Measurements from ENCODE around the gene LEKR1.
"Not testable (repeated sequence)": the region's sequence is repeated elsewhere in the genome, so short reads cannot be mapped to it uniquely, and the experiment has no call there.

The LEKR1 gene

DNA sequence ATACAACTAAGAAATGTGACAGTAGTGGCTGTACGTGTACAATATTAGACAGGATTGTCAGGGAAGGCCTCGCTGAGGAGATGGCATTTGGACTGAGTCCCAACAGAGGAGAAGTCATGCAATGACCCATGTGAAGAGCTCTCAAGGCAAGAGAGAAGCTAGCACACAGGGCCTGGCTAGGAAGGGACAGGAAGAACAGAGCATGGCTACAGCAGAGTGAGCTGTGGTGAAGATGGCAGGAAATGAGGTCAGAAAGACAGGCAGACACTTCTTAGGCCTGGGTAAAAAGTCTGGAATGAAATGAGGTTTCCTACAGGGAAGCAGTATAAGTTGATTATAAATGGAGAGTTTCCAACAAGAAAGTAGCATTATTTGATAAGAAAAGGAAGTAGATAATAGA is 33.2 kb upstream of the LEKR1 start:
- no peaks in the 10 kb centered on the region for H3K4me1 ChIP-seq (ENCODE audit: control insufficient read depth in 1 of 2, insufficient read depth in 2 of 2, low read length in 2 of 2)
- no peaks in the 10 kb centered on the region for H3K9me3 ChIP-seq (ENCODE audit: control insufficient read depth in 1 of 2, low read length in 2 of 2)
- H3K27ac ChIP-seq (ENCODE audit: low read length), result no peak overlapping the region
- H3K27me3 ChIP-seq (ENCODE audit: low read depth, low read length), result no peaks in the 10 kb centered on the region
- H3K4me3 ChIP-seq (ENCODE audit: low read depth in 1 of 2, low read length in 2 of 2), result no peak overlapping the region
- H3K36me3 ChIP-seq (ENCODE audit: control insufficient read depth in 1 of 2, insufficient read depth in 2 of 2, low read length in 2 of 2), result no peaks in the 10 kb centered on the region

DNA sequence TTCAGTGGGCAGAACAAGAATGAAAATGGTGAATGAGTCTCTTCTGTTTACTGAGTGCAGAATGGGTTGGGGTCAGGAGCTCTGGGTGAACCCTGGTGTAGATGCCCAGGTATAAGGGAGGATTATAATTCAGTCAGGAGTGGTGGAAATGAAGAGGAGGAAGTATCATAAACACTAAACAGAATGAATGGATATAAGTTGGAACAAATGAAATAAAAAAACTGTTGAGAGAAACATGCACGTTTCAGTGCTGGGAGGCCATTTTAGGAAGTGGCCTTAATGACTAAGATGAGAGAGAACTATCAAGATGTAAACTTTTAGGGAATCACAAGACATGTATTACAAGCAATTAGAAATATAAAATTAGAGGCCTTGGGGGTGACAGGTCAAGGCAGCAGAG is 32.8 kb upstream of the LEKR1 start:
- Histone ChIP-seq H3K27ac (ENCODE audit: low read length) (no peak overlapping the region), H3K27me3 (ENCODE audit: low read depth, low read length) (no peaks in the 10 kb centered on the region), H3K9me3 (ENCODE audit: control insufficient read depth in 1 of 2, low read length in 2 of 2) (no peaks in the 10 kb centered on the region), H3K4me1 (ENCODE audit: control insufficient read depth in 1 of 2, insufficient read depth in 2 of 2, low read length in 2 of 2) (no peaks in the 10 kb centered on the region), H3K36me3 (ENCODE audit: control insufficient read depth in 1 of 2, insufficient read depth in 2 of 2, low read length in 2 of 2) (no peaks in the 10 kb centered on the region), H3K4me3 (ENCODE audit: low read depth in 1 of 2, low read length in 2 of 2) (no peak overlapping the region)

DNA sequence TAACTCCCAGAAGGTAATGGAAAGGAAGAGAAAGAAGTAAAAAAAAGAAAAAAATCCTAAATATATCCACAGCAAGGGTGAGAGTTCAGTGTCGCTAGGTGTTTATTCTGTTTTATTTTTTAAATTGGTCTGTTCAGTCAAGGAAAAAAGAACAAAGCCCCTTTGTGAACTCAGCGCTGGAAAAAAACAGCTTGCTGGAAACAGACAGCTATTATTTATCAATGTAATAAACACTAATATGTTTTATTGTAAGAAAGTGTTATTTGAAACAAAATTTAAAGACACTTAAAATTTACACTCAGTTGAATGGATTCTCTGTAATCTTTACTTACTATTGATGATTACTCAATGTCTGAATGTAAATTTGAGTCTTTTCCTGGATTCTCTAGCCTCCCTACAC is 32.3 kb upstream of the LEKR1 start:
- Histone ChIP-seq H3K9me3 (ENCODE audit: control insufficient read depth in 1 of 2, low read length in 2 of 2) (no peaks in the 10 kb centered on the region), H3K27me3 (ENCODE audit: low read depth, low read length) (no peaks in the 10 kb centered on the region), H3K36me3 (ENCODE audit: control insufficient read depth in 1 of 2, insufficient read depth in 2 of 2, low read length in 2 of 2) (no peaks in the 10 kb centered on the region), H3K4me3 (ENCODE audit: low read depth in 1 of 2, low read length in 2 of 2) (no peak overlapping the region), H3K4me1 (ENCODE audit: control insufficient read depth in 1 of 2, insufficient read depth in 2 of 2, low read length in 2 of 2) (no peaks in the 10 kb centered on the region), H3K27ac (ENCODE audit: low read length) (no peak overlapping the region)

DNA sequence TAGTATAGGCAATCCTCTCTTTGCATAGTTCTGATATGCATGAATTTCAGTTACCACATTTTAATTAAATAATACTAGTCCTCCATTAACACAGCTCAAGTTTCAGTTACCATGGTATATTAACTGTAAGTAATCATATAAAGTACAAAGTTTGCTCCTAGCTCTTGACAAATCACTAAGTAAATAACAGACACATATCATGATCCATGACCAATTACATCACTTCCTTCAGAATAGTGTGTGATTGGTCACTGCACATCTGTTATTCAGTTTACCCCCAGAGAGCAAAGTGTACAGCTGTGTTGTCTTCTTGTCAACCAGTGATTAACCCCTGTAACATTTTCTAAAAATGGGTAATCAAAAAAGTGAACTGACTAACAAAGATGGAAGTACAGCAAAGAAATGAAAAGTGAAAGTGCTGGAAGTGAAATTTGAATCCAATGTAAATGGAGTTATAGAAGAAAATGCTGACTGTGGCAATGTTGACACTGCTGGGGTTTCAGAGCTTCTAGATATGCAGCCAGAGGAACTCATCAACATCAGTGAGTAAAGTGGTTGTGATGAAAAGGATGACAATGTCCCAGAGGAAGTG is 30.2 kb upstream of the LEKR1 start:
- H3K9me3 ChIP-seq (ENCODE audit: control insufficient read depth in 1 of 2, low read length in 2 of 2), result no peaks in the 10 kb centered on the region
- no peak overlapping the region for H3K4me3 ChIP-seq (ENCODE audit: low read depth in 1 of 2, low read length in 2 of 2)
- H3K27ac ChIP-seq (ENCODE audit: low read length), result no peak overlapping the region
- no peaks in the 10 kb centered on the region for H3K27me3 ChIP-seq (ENCODE audit: low read depth, low read length)
- no peaks in the 10 kb centered on the region for H3K4me1 ChIP-seq (ENCODE audit: control insufficient read depth in 1 of 2, insufficient read depth in 2 of 2, low read length in 2 of 2)
- H3K36me3 ChIP-seq (ENCODE audit: control insufficient read depth in 1 of 2, insufficient read depth in 2 of 2, low read length in 2 of 2), result no peaks in the 10 kb centered on the region

DNA sequence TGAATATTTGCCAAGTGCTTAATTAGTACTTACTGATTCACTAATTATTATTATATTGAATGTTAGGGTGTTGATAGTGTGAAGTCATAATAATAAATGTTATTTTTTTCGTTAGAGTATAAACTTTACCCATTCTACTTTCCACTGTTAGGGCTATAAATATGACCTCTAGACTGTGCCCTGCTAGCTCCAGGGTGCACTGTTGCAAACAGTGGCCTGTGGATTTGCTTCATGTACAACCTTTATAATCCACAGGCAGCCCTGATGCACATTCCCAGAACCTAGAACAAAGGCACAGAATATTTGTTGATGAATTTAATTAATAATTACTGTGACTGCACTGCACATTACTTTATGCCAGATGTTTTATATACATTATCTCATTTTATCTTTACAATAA is 28.8 kb upstream of the LEKR1 start:
- Histone ChIP-seq H3K27me3 (ENCODE audit: low read depth, low read length) (no peaks in the 10 kb centered on the region), H3K27ac (ENCODE audit: low read length) (no peak overlapping the region), H3K4me1 (ENCODE audit: control insufficient read depth in 1 of 2, insufficient read depth in 2 of 2, low read length in 2 of 2) (no peaks in the 10 kb centered on the region), H3K36me3 (ENCODE audit: control insufficient read depth in 1 of 2, insufficient read depth in 2 of 2, low read length in 2 of 2) (no peaks in the 10 kb centered on the region), H3K4me3 (ENCODE audit: low read depth in 1 of 2, low read length in 2 of 2) (no peak overlapping the region), H3K9me3 (ENCODE audit: control insufficient read depth in 1 of 2, low read length in 2 of 2) (no peaks in the 10 kb centered on the region)

DNA sequence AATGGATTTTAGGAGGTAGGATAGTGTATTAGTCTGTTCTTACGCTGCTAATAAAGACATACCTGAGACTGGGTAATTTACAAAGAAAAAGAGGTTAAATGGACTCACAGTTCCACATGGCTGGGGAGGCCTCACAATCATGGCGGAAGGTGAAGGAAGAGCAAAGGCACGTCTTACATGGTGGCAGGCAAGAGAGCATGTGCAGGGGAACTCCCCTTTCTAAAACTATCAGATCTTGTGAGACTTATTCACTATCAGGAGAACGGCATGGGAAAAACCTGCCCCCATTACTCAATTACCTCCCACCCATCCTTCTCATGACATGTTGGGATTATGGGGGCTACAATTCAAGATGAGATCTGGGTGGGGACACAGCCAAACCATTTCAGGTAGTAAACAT is 25.9 kb upstream of the LEKR1 start:
- not testable (repeated sequence) for H3K27ac ChIP-seq (ENCODE audit: low read length); H3K4me3 ChIP-seq (ENCODE audit: low read depth in 1 of 2, low read length in 2 of 2); H3K27me3 ChIP-seq (ENCODE audit: low read depth, low read length); H3K9me3 ChIP-seq (ENCODE audit: control insufficient read depth in 1 of 2, low read length in 2 of 2); H3K36me3 ChIP-seq (ENCODE audit: control insufficient read depth in 1 of 2, insufficient read depth in 2 of 2, low read length in 2 of 2); H3K4me1 ChIP-seq (ENCODE audit: control insufficient read depth in 1 of 2, insufficient read depth in 2 of 2, low read length in 2 of 2)

DNA sequence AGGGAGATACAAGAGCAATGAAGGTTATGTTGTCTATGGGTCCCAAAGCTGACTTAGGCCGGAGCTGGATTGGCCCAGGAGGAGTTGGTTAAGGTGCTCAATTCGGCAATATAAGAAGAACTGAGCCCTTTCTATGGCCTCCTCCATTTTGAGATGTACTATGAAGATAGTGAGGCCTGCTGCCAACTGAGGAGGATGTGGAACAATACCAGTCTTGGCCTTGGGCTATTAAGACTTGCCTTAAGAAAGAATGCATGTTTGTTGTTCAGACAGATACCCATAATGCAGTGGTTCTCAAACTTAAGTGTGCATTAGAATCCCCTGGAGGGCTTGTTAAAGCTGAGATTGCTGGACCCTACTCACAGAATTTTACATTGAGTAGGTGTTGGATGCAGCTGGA is 24.4 kb upstream of the LEKR1 start:
- Histone ChIP-seq H3K9me3 (ENCODE audit: control insufficient read depth in 1 of 2, low read length in 2 of 2) (peaks cover 0 to 4% of the 10 kb centered on the region in 2 donors), H3K36me3 (ENCODE audit: control insufficient read depth in 1 of 2, insufficient read depth in 2 of 2, low read length in 2 of 2) (no peaks in the 10 kb centered on the region), H3K27ac (ENCODE audit: low read length) (no peak overlapping the region), H3K4me3 (ENCODE audit: low read depth in 1 of 2, low read length in 2 of 2) (no peak overlapping the region), H3K4me1 (ENCODE audit: control insufficient read depth in 1 of 2, insufficient read depth in 2 of 2, low read length in 2 of 2) (no peaks in the 10 kb centered on the region), H3K27me3 (ENCODE audit: low read depth, low read length) (no peaks in the 10 kb centered on the region)

DNA sequence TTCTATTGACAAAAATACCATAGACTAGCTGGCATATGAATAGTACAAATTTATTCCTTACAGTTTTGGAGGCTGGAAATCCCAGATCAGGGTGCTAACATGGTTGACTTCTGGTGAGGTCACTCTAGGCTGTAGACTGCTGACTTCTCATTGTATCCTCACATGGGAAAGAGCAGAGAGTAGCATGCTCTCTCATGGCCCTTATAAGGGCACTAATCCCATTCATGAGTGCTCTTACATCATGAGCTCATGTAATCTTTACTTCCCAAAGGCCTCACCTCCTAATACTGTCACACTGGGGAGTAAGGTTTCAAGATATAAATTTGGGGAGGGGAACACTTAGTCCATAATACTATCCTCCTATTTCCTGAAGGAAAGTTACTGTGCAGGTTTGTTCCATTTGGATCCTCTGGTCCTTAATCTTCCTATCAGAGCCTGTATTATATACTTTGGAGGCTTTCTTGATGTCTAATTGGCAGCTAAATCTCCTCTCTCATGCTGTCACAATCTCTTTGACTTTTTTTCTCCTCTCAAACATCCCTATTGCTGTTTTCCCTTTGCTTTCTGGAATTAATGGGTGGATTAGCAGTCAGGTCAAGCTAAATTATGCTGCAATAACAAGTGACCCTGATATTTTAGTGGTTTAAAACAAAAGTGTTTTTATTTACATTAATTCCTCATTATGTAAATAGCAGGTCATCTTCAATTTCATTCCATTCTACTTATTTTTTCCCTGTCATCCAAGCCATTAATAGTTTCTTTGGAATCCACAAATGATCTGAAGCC is 23.1 kb upstream of the LEKR1 start:
- Histone ChIP-seq H3K4me1 (ENCODE audit: control insufficient read depth in 1 of 2, insufficient read depth in 2 of 2, low read length in 2 of 2) (no peaks in the 10 kb centered on the region), H3K36me3 (ENCODE audit: control insufficient read depth in 1 of 2, insufficient read depth in 2 of 2, low read length in 2 of 2) (no peaks in the 10 kb centered on the region), H3K9me3 (ENCODE audit: control insufficient read depth in 1 of 2, low read length in 2 of 2) (peaks cover 0 to 4% of the 10 kb centered on the region in 2 donors), H3K27me3 (ENCODE audit: low read depth, low read length) (no peaks in the 10 kb centered on the region), H3K4me3 (ENCODE audit: low read depth in 1 of 2, low read length in 2 of 2) (no peak overlapping the region), H3K27ac (ENCODE audit: low read length) (no peak overlapping the region)

DNA sequence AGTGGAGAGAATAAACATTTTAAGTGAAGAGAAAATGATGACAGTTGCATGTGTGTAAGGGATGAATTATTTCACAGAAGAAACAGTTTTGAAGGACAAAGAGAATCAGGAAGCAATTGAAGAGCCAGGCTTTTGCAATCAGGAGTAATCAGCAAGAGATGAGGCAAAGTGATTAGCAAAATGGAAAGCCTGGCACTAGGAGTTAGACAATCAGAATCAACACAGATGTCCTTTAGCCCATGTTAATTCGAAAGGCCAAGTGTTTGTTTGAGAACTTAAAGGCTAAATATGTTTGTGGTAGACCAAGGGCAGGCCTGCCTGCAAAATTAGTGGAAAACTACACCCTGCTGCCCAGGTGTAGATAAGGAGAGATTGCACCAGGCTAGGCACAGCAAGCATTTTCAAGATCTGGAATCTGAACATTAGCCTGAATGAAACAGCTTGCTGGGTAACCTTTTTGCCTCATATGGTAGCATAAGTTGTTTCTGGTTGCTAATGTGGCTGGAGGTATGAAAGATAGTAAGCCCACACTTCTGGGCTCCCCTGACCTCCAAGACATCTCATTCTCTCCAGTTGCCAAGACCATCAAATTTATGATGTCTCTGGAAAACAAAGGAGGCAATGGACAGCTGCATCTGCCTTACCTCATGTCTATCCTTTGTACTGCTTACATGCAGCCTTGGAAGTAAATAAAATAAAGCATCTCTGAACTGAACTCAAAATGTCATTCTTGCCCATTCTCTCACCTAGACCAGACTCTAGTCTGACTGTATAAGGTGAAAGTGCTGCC is 22.0 kb upstream of the LEKR1 start:
- Histone ChIP-seq H3K9me3 (ENCODE audit: control insufficient read depth in 1 of 2, low read length in 2 of 2) (peaks cover 0 to 4% of the 10 kb centered on the region in 2 donors), H3K27me3 (ENCODE audit: low read depth, low read length) (no peaks in the 10 kb centered on the region), H3K4me1 (ENCODE audit: control insufficient read depth in 1 of 2, insufficient read depth in 2 of 2, low read length in 2 of 2) (no peaks in the 10 kb centered on the region), H3K27ac (ENCODE audit: low read length) (no peak overlapping the region), H3K4me3 (ENCODE audit: low read depth in 1 of 2, low read length in 2 of 2) (no peak overlapping the region), H3K36me3 (ENCODE audit: control insufficient read depth in 1 of 2, insufficient read depth in 2 of 2, low read length in 2 of 2) (no peaks in the 10 kb centered on the region)

DNA sequence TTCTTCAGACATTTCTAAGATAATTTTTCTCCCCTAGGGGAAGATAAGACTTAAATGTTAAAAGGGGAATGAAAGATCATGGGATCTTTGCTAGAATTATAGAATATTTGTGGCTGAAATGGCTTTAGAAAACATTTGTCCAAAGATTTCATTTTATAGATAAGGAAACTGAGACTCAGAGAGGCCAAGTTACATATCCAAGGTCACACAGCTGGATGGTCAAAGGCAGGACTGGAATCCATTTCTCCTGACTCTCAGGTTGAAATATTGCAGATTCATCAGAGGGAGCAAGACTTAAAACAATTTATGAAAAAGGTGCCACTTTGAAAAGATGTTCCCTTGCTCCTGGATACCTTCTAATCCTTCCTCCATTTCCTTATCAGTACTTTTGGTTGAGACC is 19.5 kb upstream of the LEKR1 start:
- no peak overlapping the region for H3K4me3 ChIP-seq (ENCODE audit: low read depth in 1 of 2, low read length in 2 of 2)
- H3K4me1 ChIP-seq (ENCODE audit: control insufficient read depth in 1 of 2, insufficient read depth in 2 of 2, low read length in 2 of 2), result no peaks in the 10 kb centered on the region
- peaks cover 0 to 4% of the 10 kb centered on the region in 2 donors for H3K9me3 ChIP-seq (ENCODE audit: control insufficient read depth in 1 of 2, low read length in 2 of 2)
- H3K27me3 ChIP-seq (ENCODE audit: low read depth, low read length), result no peaks in the 10 kb centered on the region
- no peak overlapping the region for H3K27ac ChIP-seq (ENCODE audit: low read length)
- H3K36me3 ChIP-seq (ENCODE audit: control insufficient read depth in 1 of 2, insufficient read depth in 2 of 2, low read length in 2 of 2), result no peaks in the 10 kb centered on the region

DNA sequence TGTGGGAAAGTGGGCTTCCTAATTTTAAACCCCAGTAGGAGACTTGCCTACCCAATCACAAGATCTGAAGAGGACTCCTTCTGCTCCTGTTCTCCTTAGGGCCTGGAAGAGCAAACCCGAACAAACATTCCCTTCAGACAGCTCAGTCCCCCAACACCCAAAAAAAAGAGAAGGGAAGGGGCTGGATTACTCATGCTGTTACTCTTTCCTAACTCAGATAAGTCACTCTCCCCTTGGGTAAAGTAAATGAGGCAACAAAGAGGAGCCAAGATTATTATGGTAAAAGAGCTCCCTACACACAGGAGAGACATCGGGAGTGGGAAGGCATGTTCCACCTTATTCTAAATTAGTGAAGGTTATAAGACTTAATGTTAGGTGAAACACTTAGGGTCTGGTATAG is 18.1 kb upstream of the LEKR1 start:
- Histone ChIP-seq H3K9me3 (ENCODE audit: control insufficient read depth in 1 of 2, low read length in 2 of 2) (peaks cover 0 to 4% of the 10 kb centered on the region in 2 donors), H3K4me1 (ENCODE audit: control insufficient read depth in 1 of 2, insufficient read depth in 2 of 2, low read length in 2 of 2) (peaks cover 0 to 4% of the 10 kb centered on the region in 2 donors), H3K27me3 (ENCODE audit: low read depth, low read length) (no peaks in the 10 kb centered on the region), H3K36me3 (ENCODE audit: control insufficient read depth in 1 of 2, insufficient read depth in 2 of 2, low read length in 2 of 2) (no peaks in the 10 kb centered on the region), H3K4me3 (ENCODE audit: low read depth in 1 of 2, low read length in 2 of 2) (no peak overlapping the region), H3K27ac (ENCODE audit: low read length) (no peak overlapping the region)
